Measurements from ENCODE around the gene PPFIBP1. TPM values are rescaled to one million over a fixed set of nuclear protein-coding genes. Genes with fewer than 3 reads are reported as not detected.

Gene PPFIBP1
- total and polyA plus RNA-seq, 2 of the 8 experiments (the other 6 are each of a cell fraction or from before 2014, with no cell fraction given) = 7.7 to 31.3 TPM

DNA sequence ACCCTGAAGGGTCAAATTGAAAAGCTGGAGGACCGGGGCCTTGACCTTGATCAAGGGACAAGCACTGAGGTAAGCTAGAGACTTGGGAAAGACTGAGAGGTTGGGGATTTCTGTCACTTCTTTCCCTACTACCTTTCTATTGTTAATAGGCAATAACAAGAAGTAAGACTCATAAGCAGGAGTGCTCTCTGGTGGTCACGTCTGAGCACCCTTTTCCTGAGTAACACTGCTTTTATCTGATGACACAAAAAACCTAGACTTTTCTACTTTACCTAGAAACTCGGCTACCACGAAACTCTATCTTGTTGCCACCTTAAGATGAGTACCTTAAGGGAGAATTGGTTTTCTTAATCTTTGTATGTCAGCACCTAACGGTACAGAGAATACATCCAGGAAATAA, 35.5 kb upstream of the PPFIBP1 start:
- no peak overlapping the region for H3K14ac ChIP-seq (ENCODE audit: insufficient read length)
- H3K56ac ChIP-seq (replicated peaks; ENCODE audit: insufficient read length, low read depth, low read length) = no peak overlapping the region
- POLR2A ChIA-PET (ENCODE audit: partially characterized antibody) = no interaction called here
- H2AK5ac ChIP-seq (ENCODE audit: low read depth, low read length) = no peak overlapping the region
- H2BK5ac ChIP-seq (ENCODE audit: low read depth, low read length) = no peak overlapping the region
- H4K91ac ChIP-seq (replicated peaks; ENCODE audit: insufficient read length, low read length) = no peak overlapping the region
- CTCF ChIA-PET (ENCODE audit: partially characterized antibody) = interaction anchor here (0.8 kb wide), 1 partner anchor 20 kb away, joined by 3 read pairs; no protein-coding TSS in a partner anchor
- H3K9me3 ChIP-seq (ENCODE audit: insufficient read depth in 2 of 2, low read depth in 1 of 2, low read length in 1 of 2) = no peaks in the 10 kb centered on the region
- no peak overlapping the region for H4K8ac ChIP-seq (ENCODE audit: extremely low read depth, insufficient read depth, low read length)
- no peaks in the 10 kb centered on the region for H3K23me2 ChIP-seq (ENCODE audit: low read depth, low read length)
- DNase-seq (ENCODE audit: low read depth in 1 of 2, low spot score in 2 of 2) = no peak
- no peaks in the 10 kb centered on the region for H4K20me1 ChIP-seq (replicated peaks in 1 of 2; ENCODE audit: control insufficient read depth in 1 of 2, insufficient read depth in 2 of 2, low read length in 2 of 2)
- whole genome bisulfite sequencing, 2 experiments (ENCODE audit: extremely low coverage in 1 of 2, insufficient coverage in 1 of 2, insufficient read length in 1 of 2, insufficient replicate concordance in 2 of 2, low coverage in 1 of 2, low lambda C conversion rate in 2 of 2, missing lambda C conversion rate in 1 of 2) = 87% methylated on average over 5 of the region's 5 CpGs; no CpG with 5 or more reads in 1 of the 2 experiments
- H3K23ac ChIP-seq (ENCODE audit: insufficient read length) = no peak overlapping the region
- no peak overlapping the region for H2BK15ac ChIP-seq (ENCODE audit: low read length)
- no peak overlapping the region for H2BK12ac ChIP-seq (ENCODE audit: low read depth, low read length)
- no peak overlapping the region for H3K4me3 ChIP-seq (ENCODE audit: extremely low read depth in 1 of 4, insufficient read depth in 2 of 4, low read depth in 3 of 4, low read length in 4 of 4)
- H2BK20ac ChIP-seq (ENCODE audit: low read length) = no peak overlapping the region
- H4K5ac ChIP-seq (ENCODE audit: insufficient read length, low read depth, low read length) = no peak overlapping the region
- no peaks in the 10 kb centered on the region for H3K79me1 ChIP-seq (ENCODE audit: low read depth, low read length)
- H3K27me3 ChIP-seq (replicated peaks in 1 of 4; ENCODE audit: control insufficient read depth in 3 of 4, extremely low read depth in 1 of 4, insufficient read depth in 3 of 4, low read length in 3 of 4) = no peaks in the 10 kb centered on the region
- no peak overlapping the region for H3K27ac ChIP-seq (ENCODE audit: low read depth, low read length)
- no peaks in the 10 kb centered on the region for H3K4me1 ChIP-seq (replicated peaks in 1 of 4; ENCODE audit: control insufficient read depth in 3 of 4, insufficient read depth in 4 of 4, low read length in 3 of 4)
- H2AFZ ChIP-seq (ENCODE audit: low read length) = 0 out of 2 replicates have a peak overlapping the region, but pooled peaks have one; percentile 46
- no peak overlapping the region for H3K4me2 ChIP-seq (ENCODE audit: insufficient read depth in 1 of 2, low read depth in 2 of 2, low read length in 2 of 2)
- no peak overlapping the region for H3K9ac ChIP-seq (replicated peaks in 1 of 4; ENCODE audit: extremely low read depth in 1 of 4, low read depth in 3 of 4, low read length in 3 of 4)
- H3K79me2 ChIP-seq (ENCODE audit: control insufficient read depth in 1 of 2, insufficient read depth in 2 of 2, low read length in 2 of 2) = no peaks in the 10 kb centered on the region
- H3K18ac ChIP-seq (ENCODE audit: extremely low read depth, low read length) = no peak overlapping the region
- TF ChIP-seq EGR1 (IDR thresholded peaks at IDR 0.05; ENCODE audit: borderline replicate concordance, low read depth, low read length) (no peak), TAF7 (optimal IDR thresholded peaks at IDR 0.05; ENCODE audit: borderline replicate concordance, low read depth, low read length) (no peak), HDAC6 (IDR thresholded peaks at IDR 0.05; ENCODE audit: low read depth, low read length) (no peak), TEAD4 (IDR thresholded peaks at IDR 0.05; ENCODE audit: low read depth, low read length) (no peak), SP4 (IDR thresholded peaks at IDR 0.05; ENCODE audit: low read length) (no peak), RAD21 (IDR thresholded peaks at IDR 0.05 in 1 of 2, conservative IDR thresholded peaks at IDR 0.05 in 1 of 2; ENCODE audit: low read depth in 2 of 2, low read length in 2 of 2) (peak in 1 of 2 experiments; percentile 38; a peak in 3 of 4 replicates), SIN3A (conservative IDR thresholded peaks at IDR 0.05 in 1 of 2, IDR thresholded peaks at IDR 0.05 in 1 of 2; ENCODE audit: low read depth in 1 of 2, low read length in 2 of 2) (no peak), BACH1 (IDR thresholded peaks at IDR 0.05; ENCODE audit: low read length) (no peak), EZH2 (IDR thresholded peaks at IDR 0.05; ENCODE audit: low read depth, low read length, severe bottlenecking) (no peak)
- H2BK120ac ChIP-seq (replicated peaks; ENCODE audit: low read depth, low read length) = no peak overlapping the region
- H3K4ac ChIP-seq (replicated peaks; ENCODE audit: insufficient read length, low read depth, low read length) = no peak overlapping the region
- H3K36me3 ChIP-seq (ENCODE audit: control insufficient read depth in 2 of 4, insufficient read depth in 4 of 4, low read length in 3 of 4) = no peaks in the 10 kb centered on the region
- FAIRE-seq = no peak

All from H1 (cell line).